Skeletal muscle satellite cell (primary cell): Measurements from ENCODE around the gene KIT.

ENCODE experiments used
- H3K27me3 ChIP-seq: 2 replicates; pipeline ENCODE4 v1.7.0; 2013; ENCODE audit warnings: low read length; ENCODE audit not compliant: control insufficient read depth, insufficient read depth
- H3K36me3 ChIP-seq: 2 replicates; pipeline ENCODE4 v1.7.0; 2013; ENCODE audit warnings: mild to moderate bottlenecking, control low read depth, low read length; ENCODE audit not compliant: insufficient read depth
- H3K4me1 ChIP-seq: 2 replicates; pipeline ENCODE4 v1.7.0; 2013; ENCODE audit warnings: low read length; ENCODE audit not compliant: control insufficient read depth, insufficient read depth
- H3K4me2 ChIP-seq: 2 replicates; pipeline ENCODE4 v1.7.0; 2013; ENCODE audit warnings: mild to moderate bottlenecking, low read length
- H3K4me3 ChIP-seq: 2 replicates; pipeline ENCODE4 v1.7.0; 2013; ENCODE audit warnings: low read length
- H3K9ac ChIP-seq: 2 replicates; pipeline ENCODE4 v1.7.0; 2013; ENCODE audit warnings: mild to moderate bottlenecking, low read depth, low read length, moderate library complexity
- H3K9me3 ChIP-seq: replicated peaks from 2 replicates; pipeline ENCODE4 v1.7.0; 2013; ENCODE audit warnings: mild to moderate bottlenecking, control low read depth, low read length

The KIT gene

DNA sequence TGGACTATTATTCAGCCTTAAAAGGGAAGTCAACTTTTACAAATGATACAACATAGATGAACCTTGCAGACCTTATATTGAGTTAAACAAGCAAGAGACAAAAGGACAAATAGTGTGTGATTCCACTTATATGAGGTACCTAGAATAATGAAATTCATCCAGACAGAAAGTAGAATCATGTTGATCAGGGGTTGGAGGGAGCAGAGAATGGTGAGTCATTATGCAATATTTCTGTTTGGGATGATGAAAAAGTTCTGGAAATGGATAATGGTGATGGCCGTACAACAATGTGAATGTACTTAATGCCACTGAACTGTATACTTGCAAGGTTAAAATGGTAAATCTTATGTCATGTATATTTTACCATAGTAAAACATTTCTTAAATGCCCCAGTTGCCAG, 22.1 kb downstream of the KIT start:
- no peak overlapping the region for H3K9ac ChIP-seq
- no peak overlapping the region for H3K4me3 ChIP-seq
- H3K4me1 ChIP-seq, result no peaks in the 10 kb centered on the region
- no peaks in the 10 kb centered on the region for H3K36me3 ChIP-seq
- H3K9me3 ChIP-seq, result no peaks in the 10 kb centered on the region
- H3K27me3 ChIP-seq, result no peaks in the 10 kb centered on the region
- H3K4me2 ChIP-seq, result no peak overlapping the region

GRCh38 chr4:54683616-54684346, 26.0 kb downstream of the KIT start:
- Histone ChIP-seq H3K9me3 (no peaks in the 10 kb centered on the region), H3K27me3 (no peaks in the 10 kb centered on the region), H3K4me1 (no peaks in the 10 kb centered on the region), H3K9ac (no peak overlapping the region), H3K4me2 (no peak overlapping the region), H3K36me3 (no peaks in the 10 kb centered on the region), H3K4me3 (no peak overlapping the region)

GRCh38 chr4:54685810-54686209, 28.1 kb downstream of the KIT start:
- Histone ChIP-seq H3K36me3 (no peaks in the 10 kb centered on the region), H3K9me3 (no peaks in the 10 kb centered on the region), H3K4me2 (no peak overlapping the region), H3K27me3 (no peaks in the 10 kb centered on the region), H3K4me3 (no peak overlapping the region), H3K4me1 (no peaks in the 10 kb centered on the region), H3K9ac (no peak overlapping the region)

DNA sequence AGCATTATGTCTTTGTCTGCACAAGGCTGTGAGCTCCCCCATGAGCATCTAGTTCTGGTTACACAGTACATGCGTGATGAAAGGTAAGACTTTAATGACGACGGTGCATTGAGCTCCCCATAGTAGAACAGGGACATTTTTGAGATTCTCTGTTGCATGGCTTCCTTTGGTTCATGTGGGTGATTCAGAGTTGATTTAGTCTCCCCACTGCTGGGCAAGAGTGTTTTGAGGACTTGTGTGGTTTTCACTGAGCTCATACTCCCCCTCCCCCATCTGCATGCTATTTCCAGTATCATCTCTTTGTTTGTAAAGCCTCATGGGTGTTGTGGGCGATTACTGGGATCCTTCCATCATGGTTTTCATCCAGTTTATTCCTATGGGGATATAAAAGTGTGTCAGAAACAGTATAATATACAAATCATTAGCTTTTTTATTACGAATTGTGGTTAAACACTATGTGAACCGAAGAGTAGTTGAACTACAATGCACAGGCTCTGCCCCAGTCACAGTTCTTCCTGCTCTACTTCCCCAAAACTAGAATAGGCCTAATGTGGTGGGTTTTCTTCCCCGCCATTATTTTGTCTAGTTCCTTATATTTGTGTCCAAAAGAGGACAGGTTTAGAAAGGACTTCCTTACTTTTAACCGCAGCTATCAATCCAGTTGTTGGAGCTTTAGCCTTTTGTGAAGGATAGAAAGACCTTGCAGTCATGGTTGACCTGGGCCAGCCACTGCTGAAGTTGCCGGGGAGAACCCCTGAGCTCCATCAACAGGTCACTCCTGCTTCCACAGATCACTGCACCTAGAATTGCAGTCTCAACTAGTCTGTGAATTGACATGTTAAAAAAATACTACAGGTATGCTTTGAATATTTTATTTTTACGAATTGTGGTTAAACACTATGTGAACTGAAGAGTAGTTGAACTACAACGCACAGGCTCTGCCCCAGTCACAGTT, 30.4 kb downstream of the KIT start:
- no peak overlapping the region for H3K4me2 ChIP-seq
- no peak overlapping the region for H3K9ac ChIP-seq
- no peaks in the 10 kb centered on the region for H3K36me3 ChIP-seq
- no peaks in the 10 kb centered on the region for H3K9me3 ChIP-seq
- H3K27me3 ChIP-seq, result no peaks in the 10 kb centered on the region
- H3K4me3 ChIP-seq, result no peak overlapping the region
- H3K4me1 ChIP-seq, result no peaks in the 10 kb centered on the region

- Histone ChIP-seq H3K9me3 (no peaks in the 10 kb centered on the region), H3K4me2 (no peak overlapping the region), H3K27me3 (no peaks in the 10 kb centered on the region), H3K9ac (no peak overlapping the region), H3K4me3 (no peak overlapping the region), H3K4me1 (no peaks in the 10 kb centered on the region), H3K36me3 (no peaks in the 10 kb centered on the region)
These were observed 37.6 kb downstream of the KIT start for GRCh38 chr4:54695337-54695736.

- Histone ChIP-seq H3K27me3 (no peaks in the 10 kb centered on the region), H3K4me1 (no peaks in the 10 kb centered on the region), H3K9me3 (no peaks in the 10 kb centered on the region), H3K9ac (no peak overlapping the region), H3K4me2 (no peak overlapping the region), H3K4me3 (no peak overlapping the region), H3K36me3 (no peaks in the 10 kb centered on the region)
These were observed 38.0 kb downstream of the KIT start for GRCh38 chr4:54695788-54696187.

DNA sequence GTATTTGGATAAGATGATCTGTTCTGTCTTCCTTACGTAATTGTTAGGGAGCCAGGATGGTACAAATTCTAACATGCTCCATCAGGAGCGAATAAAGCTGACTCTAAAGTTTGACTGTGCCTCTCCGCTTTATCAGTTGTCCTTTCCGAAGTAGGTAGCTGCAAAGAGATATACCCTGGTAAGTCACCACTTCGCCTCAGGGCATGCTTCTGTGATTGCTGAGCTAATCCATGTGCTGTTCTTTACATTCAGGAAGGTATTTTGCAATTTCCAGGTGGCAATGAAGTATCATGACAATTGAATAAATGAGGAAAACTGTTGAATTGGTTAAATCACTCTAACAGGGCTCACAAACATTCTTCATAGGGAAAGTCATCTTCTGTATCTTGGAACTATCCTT, 38.9 kb downstream of the KIT start:
- no peak overlapping the region for H3K9ac ChIP-seq
- H3K27me3 ChIP-seq, result peaks cover 2% of the 10 kb centered on the region
- no peaks in the 10 kb centered on the region for H3K9me3 ChIP-seq
- H3K36me3 ChIP-seq, result no peaks in the 10 kb centered on the region
- no peak overlapping the region for H3K4me3 ChIP-seq
- no peaks in the 10 kb centered on the region for H3K4me1 ChIP-seq
- H3K4me2 ChIP-seq, result no peak overlapping the region

DNA sequence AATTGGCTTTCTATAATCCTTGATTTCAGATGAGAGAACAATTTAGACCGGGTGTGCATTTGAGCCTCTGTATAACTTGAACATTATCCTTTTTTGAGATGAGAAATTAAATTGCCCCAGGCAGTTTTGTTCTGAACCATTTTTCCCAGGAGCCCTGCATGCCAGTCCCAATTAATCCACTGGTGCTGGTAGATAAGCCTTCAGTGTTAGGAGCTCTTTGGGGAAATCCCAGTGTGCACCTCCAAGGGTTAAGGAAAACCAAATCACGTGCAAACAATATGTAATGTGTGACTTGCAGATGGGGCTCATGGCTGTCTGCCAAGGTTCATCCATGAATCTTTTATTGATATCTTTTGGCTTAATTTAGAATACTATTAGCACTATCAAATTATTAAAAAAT, 43.2 kb downstream of the KIT start:
- no peaks in the 10 kb centered on the region for H3K9me3 ChIP-seq
- H3K4me2 ChIP-seq, result no peak overlapping the region
- H3K36me3 ChIP-seq, result no peaks in the 10 kb centered on the region
- no peaks in the 10 kb centered on the region for H3K4me1 ChIP-seq
- no peak overlapping the region for H3K9ac ChIP-seq
- H3K27me3 ChIP-seq, result peaks cover 3% of the 10 kb centered on the region
- H3K4me3 ChIP-seq, result no peak overlapping the region

DNA sequence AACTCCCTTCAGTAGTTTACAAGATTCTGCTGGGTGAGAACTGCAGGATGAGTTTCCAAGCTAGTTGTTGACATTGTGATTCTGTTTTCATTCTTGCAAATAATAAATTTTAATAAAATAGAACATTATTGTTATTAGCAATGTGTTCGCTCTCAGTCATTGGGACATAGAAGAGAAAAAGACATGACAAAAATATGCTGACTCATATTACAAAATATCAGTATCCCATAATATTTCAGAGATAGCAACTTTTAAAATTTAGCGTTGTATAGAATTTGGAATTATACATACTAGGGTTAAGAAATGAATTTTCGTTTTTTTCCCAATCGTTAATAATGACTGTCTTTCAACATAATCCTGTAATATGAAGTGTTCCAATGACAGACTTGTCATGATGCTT, 45.4 kb downstream of the KIT start:
- no peak overlapping the region for H3K4me2 ChIP-seq
- no peak overlapping the region for H3K9ac ChIP-seq
- H3K9me3 ChIP-seq, result no peaks in the 10 kb centered on the region
- H3K4me3 ChIP-seq, result no peak overlapping the region
- no peaks in the 10 kb centered on the region for H3K36me3 ChIP-seq
- H3K4me1 ChIP-seq, result no peaks in the 10 kb centered on the region
- peaks cover 3% of the 10 kb centered on the region for H3K27me3 ChIP-seq

- no peaks in the 10 kb centered on the region for H3K4me1 ChIP-seq
- no peaks in the 10 kb centered on the region for H3K27me3 ChIP-seq
- H3K4me3 ChIP-seq, result no peak overlapping the region
- H3K9me3 ChIP-seq, result no peaks in the 10 kb centered on the region
- H3K9ac ChIP-seq, result no peak overlapping the region
- H3K36me3 ChIP-seq, result no peaks in the 10 kb centered on the region
- H3K4me2 ChIP-seq, result no peak overlapping the region
These were observed 49.6 kb downstream of the KIT start for GRCh38 chr4:54707406-54707805.

- no peaks in the 10 kb centered on the region for H3K4me1 ChIP-seq
These were observed 50.9 kb downstream of the KIT start for GRCh38 chr4:54708339-54709279.

More at GRCh38 chr4:54708339-54709279, 50.9 kb downstream of the KIT start:
- Histone ChIP-seq H3K9ac (no peak overlapping the region), H3K27me3 (no peaks in the 10 kb centered on the region), H3K36me3 (no peaks in the 10 kb centered on the region), H3K4me2 (no peak overlapping the region), H3K4me3 (no peak overlapping the region), H3K9me3 (no peaks in the 10 kb centered on the region)
